ENCODE measurements around the gene TLE1.

GRCh38 chr9:81678088-81678487, 11.3 kb downstream of the TLE1 start:
- TF ChIP-seq, protein P1, sequence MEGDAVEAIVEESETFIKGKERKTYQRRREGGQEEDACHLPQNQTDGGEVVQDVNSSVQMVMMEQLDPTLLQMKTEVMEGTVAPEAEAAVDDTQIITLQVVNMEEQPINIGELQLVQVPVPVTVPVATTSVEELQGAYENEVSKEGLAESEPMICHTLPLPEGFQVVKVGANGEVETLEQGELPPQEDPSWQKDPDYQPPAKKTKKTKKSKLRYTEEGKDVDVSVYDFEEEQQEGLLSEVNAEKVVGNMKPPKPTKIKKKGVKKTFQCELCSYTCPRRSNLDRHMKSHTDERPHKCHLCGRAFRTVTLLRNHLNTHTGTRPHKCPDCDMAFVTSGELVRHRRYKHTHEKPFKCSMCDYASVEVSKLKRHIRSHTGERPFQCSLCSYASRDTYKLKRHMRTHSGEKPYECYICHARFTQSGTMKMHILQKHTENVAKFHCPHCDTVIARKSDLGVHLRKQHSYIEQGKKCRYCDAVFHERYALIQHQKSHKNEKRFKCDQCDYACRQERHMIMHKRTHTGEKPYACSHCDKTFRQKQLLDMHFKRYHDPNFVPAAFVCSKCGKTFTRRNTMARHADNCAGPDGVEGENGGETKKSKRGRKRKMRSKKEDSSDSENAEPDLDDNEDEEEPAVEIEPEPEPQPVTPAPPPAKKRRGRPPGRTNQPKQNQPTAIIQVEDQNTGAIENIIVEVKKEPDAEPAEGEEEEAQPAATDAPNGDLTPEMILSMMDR (conservative IDR thresholded peaks at IDR 0.05) = no peak
- no peak for TF ChIP-seq ZFX (IDR thresholded peaks at IDR 0.05)
